BJ (cell line): ENCODE measurements around the gene STRADA. TPM values are rescaled to one million over a fixed set of nuclear protein-coding genes. Genes with fewer than 3 reads are reported as not detected.

ENCODE experiments used
- CTCF ChIA-PET: fragments of 350-600 bp; formaldehyde crosslinking; extraction: SDS; loops from one replicate; lab custom pipeline; 2021; ENCODE audit warnings: antibody characterized with exemption, inconsistent platforms; lab: Yijun Ruan, JAX
- POLR2A ChIA-PET: fragments of 300-600 bp; sonication (Branson Sonifier 250); formaldehyde crosslinking; extraction: SDS; loops from one replicate; lab custom pipeline; 2021; ENCODE audit warnings: antibody characterized with exemption; lab: Charles Lee
- DNase-seq: peaks from one replicate; pipeline ENCODE4 v3.0.0-alpha.2; 2011; ENCODE audit warnings: low read depth
- H3K27me3 ChIP-seq: 2 replicates; pipeline ENCODE4 v1.6.0; 2011; ENCODE audit warnings: low read length; ENCODE audit not compliant: control insufficient read depth, insufficient read depth
- H3K36me3 ChIP-seq: 2 replicates; pipeline ENCODE4 v1.5.1; 2011; ENCODE audit warnings: low read length; ENCODE audit not compliant: control insufficient read depth, insufficient read depth
- H3K4me3 ChIP-seq: 2 replicates; pipeline ENCODE4 v1.5.1; 2011; ENCODE audit warnings: low read depth, mild to moderate bottlenecking, control low read depth, low read length
- CTCF ChIP-seq: IDR thresholded peaks from 2 replicates; pipeline ENCODE4 v1.5.1; 2011; ENCODE audit warnings: low read depth, mild to moderate bottlenecking, control low read depth, inconsistent platforms, low read length, moderate library complexity; ENCODE audit not compliant: insufficient read depth
- polyA plus RNA-seq: library from polyadenylated mRNA; depleted of rRNA; stranded (reverse); fragments of >200 nt; gene quantifications from 2 replicates; pipeline ENCODE4 v1.2.3, GENCODE V29; 2011; rRNA removed

The STRADA gene
- polyA plus RNA-seq, 1 experiment, result 30.9 TPM

- no peak for TF ChIP-seq CTCF
- H3K27me3 ChIP-seq, result no peaks in the 10 kb centered on the region
- H3K36me3 ChIP-seq, result peaks cover 5% of the 10 kb centered on the region; the same call in 1 of the 2 replicates
- DNase-seq, result no peak
- ChIA-PET POLR2A (no interaction called here), CTCF (no interaction called here)
- no peak overlapping the region for H3K4me3 ChIP-seq
Measured at GRCh38 chr17:63658366-63658765, 83.2 kb downstream of the STRADA start.

DNA sequence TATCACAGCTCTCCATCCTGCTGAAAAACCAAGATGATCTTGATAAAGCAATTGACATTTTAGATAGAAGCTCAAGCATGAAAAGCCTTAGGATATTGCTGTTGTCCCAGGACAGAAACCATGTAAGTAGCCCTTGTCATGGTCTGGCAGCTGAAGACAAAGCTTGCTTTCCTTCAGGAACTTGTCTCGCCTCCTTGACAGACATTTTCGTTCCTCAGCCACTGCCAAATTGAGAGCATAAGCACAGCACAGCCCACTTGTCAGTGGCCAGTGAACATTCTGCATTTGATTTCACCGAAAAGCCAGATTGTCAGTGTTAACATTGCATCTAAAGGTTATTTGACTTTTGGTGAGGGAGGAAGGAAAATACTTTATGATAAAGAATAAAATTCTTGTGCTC lies 83.8 kb downstream of the STRADA start:
- POLR2A ChIA-PET, result no interaction called here

DNA sequence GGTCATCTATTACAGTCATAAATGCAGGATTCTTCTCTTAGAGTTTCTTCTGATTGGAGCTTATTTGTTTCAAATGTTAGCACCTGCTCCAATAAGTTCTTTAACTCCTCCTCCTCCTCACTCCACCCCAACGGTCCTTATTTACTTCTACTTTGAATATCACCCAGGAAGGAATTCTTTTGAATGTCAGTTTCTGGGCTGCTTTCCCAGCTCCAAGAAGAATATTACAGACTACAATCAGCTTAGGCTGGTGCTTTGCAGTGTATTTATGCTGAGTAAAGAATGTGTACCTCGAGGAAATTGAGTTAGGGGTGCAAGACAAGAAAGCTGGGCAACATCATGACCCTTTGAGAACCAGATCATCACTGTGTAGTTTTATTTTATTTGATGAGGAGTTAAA lies 88.5 kb downstream of the STRADA start:
- Histone ChIP-seq H3K27me3 (no peaks in the 10 kb centered on the region), H3K36me3 (peaks cover 1% of the 10 kb centered on the region; the same call in 1 of the 2 replicates), H3K4me3 (no peak overlapping the region)
- TF ChIP-seq CTCF, result no peak
- CTCF ChIA-PET, result interaction anchor here (0.7 to 1.2 kb wide), 2 partner anchors 22 to 27 kb away, joined by 3 read pairs; no protein-coding TSS in a partner anchor
- no peak for DNase-seq
- POLR2A ChIA-PET, result no interaction called here

More for the DNA sequence above, 83.8 kb downstream of the STRADA start:
- Histone ChIP-seq H3K4me3 (no peak overlapping the region), H3K36me3 (peaks cover 6% of the 10 kb centered on the region), H3K27me3 (no peaks in the 10 kb centered on the region)
- DNase-seq, result no peak
- CTCF ChIA-PET, result interaction anchor here (0.7 kb wide), 1 partner anchor 41 kb away, joined by 3 read pairs; no protein-coding TSS in a partner anchor
- no peak for TF ChIP-seq CTCF

Other genes with a start within 250 kb of the STRADA start
- 0.04 and 0.10 TPM in 2 replicates for gene KCNH6, start 218.4 kb downstream of the STRADA start, polyA plus RNA-seq
- gene DCAF7, start 191.3 kb downstream of the STRADA start, polyA plus RNA-seq, result 24.8 and 57.4 TPM in 2 replicates
- gene TACO1, start 140.9 kb downstream of the STRADA start, polyA plus RNA-seq, result 19.5 and 23.5 TPM in 2 replicates
- gene MAP3K3, start 119.4 kb downstream of the STRADA start, polyA plus RNA-seq, result 20.2 and 32.5 TPM in 2 replicates
- 7.9 and 13.8 TPM in 2 replicates for gene LIMD2, start 41.7 kb downstream of the STRADA start, polyA plus RNA-seq
- 31.4 and 55.3 TPM in 2 replicates for gene CCDC47, start 31.8 kb upstream of the STRADA start, polyA plus RNA-seq
- gene DDX42, start 32.4 kb upstream of the STRADA start, polyA plus RNA-seq, result 56.3 and 99.3 TPM in 2 replicates
- gene PSMC5, start 85.6 kb upstream of the STRADA start, polyA plus RNA-seq, result 149 and 151 TPM in 2 replicates
- gene FTSJ3, start 85.9 kb upstream of the STRADA start, polyA plus RNA-seq, result 36.3 and 42.1 TPM in 2 replicates
- 57.6 and 80.0 TPM in 2 replicates for gene SMARCD2, start 100.9 kb upstream of the STRADA start, polyA plus RNA-seq
- gene CSH2, start 131.9 kb upstream of the STRADA start, polyA plus RNA-seq, result not detected in 2 replicates
- gene GH2, start 140.1 kb upstream of the STRADA start, polyA plus RNA-seq, result not detected in 2 replicates
- gene CSH1, start 154.8 kb upstream of the STRADA start, polyA plus RNA-seq, result not detected in 2 replicates
- not detected in 2 replicates for gene CSHL1, start 169.5 kb upstream of the STRADA start, polyA plus RNA-seq
- gene GH1, start 177.0 kb upstream of the STRADA start, polyA plus RNA-seq, result not detected in 2 replicates
- 0.36 and 0.58 TPM in 2 replicates for gene CD79B, start 190.5 kb upstream of the STRADA start, polyA plus RNA-seq
- 0.06 TPM in 1 of 2 replicates, not detected in the other for gene SCN4A, start 231.1 kb upstream of the STRADA start, polyA plus RNA-seq